Osteoblast (primary cell): Measurements from ENCODE around the gene POU4F3. TPM values are rescaled to one million over a fixed set of nuclear protein-coding genes. Genes with fewer than 3 reads are reported as not detected.
A peak's percentile ranks its signal among the peaks of the same experiment; 100 is the strongest.

Experiments
- DNase-seq: peaks from one replicate; pipeline ENCODE4 v3.0.0; 2011; ENCODE audit warnings: low spot score, mixed read lengths; ENCODE audit not compliant: insufficient read length; ENCODE audit errors: missing footprints
- H2AFZ ChIP-seq: 2 replicates; pipeline ENCODE4 v1.6.0; 2011; ENCODE audit warnings: mild to moderate bottlenecking, low read length
- H3K27ac ChIP-seq: 2 replicates; pipeline ENCODE4 v1.5.1; 2011; ENCODE audit warnings: mild to moderate bottlenecking, low read depth, low read length, moderate library complexity
- H3K27me3 ChIP-seq: 2 replicates; pipeline ENCODE4 v1.6.0; 2012; ENCODE audit warnings: mild to moderate bottlenecking, control low read depth, inconsistent platforms, low read length, moderate library complexity; ENCODE audit not compliant: insufficient read depth
- H3K36me3 ChIP-seq: 2 replicates; pipeline ENCODE4 v1.5.1; 2011; ENCODE audit warnings: mild to moderate bottlenecking, low read length, control low read depth, moderate library complexity; ENCODE audit not compliant: insufficient read depth
- H3K4me1 ChIP-seq: 2 replicates; pipeline ENCODE4 v1.5.1; 2011; ENCODE audit warnings: mild to moderate bottlenecking, low read length, control low read depth, moderate library complexity; ENCODE audit not compliant: insufficient read depth
- H3K4me2 ChIP-seq: 2 replicates; pipeline ENCODE4 v1.6.0; 2011; ENCODE audit warnings: mild to moderate bottlenecking, low read length; ENCODE audit not compliant: insufficient read depth
- H3K4me3 ChIP-seq: fragments of 200-600 bp; sonication (generic); 3 replicates; pipeline ENCODE4 v1.5.1; 2012; ENCODE audit warnings: mild to moderate bottlenecking, low read length, inconsistent platforms; ENCODE audit not compliant: insufficient read depth
- H3K79me2 ChIP-seq: 2 replicates; pipeline ENCODE4 v1.6.0; 2012; ENCODE audit warnings: mild to moderate bottlenecking, low read length, control low read depth, inconsistent platforms; ENCODE audit not compliant: insufficient read depth
- H3K9me3 ChIP-seq: 2 replicates; pipeline ENCODE4 v1.5.1; 2011; ENCODE audit warnings: low read depth, low read length, control low read depth
- H4K20me1 ChIP-seq: 2 replicates; pipeline ENCODE4 v1.6.0; 2012; ENCODE audit warnings: mild to moderate bottlenecking, low read length, control low read depth; ENCODE audit not compliant: insufficient read depth
- CTCF ChIP-seq: IDR thresholded peaks from 2 replicates; pipeline ENCODE4 v1.5.1; 2011; ENCODE audit warnings: mild to moderate bottlenecking, low read depth, low read length, moderate library complexity; ENCODE audit errors: extremely low read depth
- total RNA-seq: library from RNA; depleted of rRNA; stranded (reverse); fragments of >200 nt; gene quantifications from 2 replicates; pipeline ENCODE4 v1.2.3, GENCODE V29; 2012

POU4F3 gene
- total RNA-seq, 1 donor, result under 0.01 TPM

- H3K9me3 ChIP-seq, result no peaks in the 10 kb centered on the region
- DNase-seq, result no peak
- no peak overlapping the region for H3K27ac ChIP-seq
- H3K79me2 ChIP-seq, result no peaks in the 10 kb centered on the region
- peaks cover 3% of the 10 kb centered on the region for H3K27me3 ChIP-seq
- H3K4me1 ChIP-seq, result no peaks in the 10 kb centered on the region
- H3K4me2 ChIP-seq, result peak overlapping the region; percentile 13
- no peak overlapping the region for H2AFZ ChIP-seq
- H4K20me1 ChIP-seq, result no peaks in the 10 kb centered on the region
- TF ChIP-seq CTCF, result no peak
- H3K4me3 ChIP-seq, result no peak overlapping the region
- H3K36me3 ChIP-seq, result no peaks in the 10 kb centered on the region
These were observed 25.6 kb upstream of the POU4F3 start for GRCh38 chr5:146313027-146313426.

GRCh38 chr5:146321571-146321970, 17.1 kb upstream of the POU4F3 start:
- Histone ChIP-seq H3K27ac (no peak overlapping the region), H3K27me3 (no peaks in the 10 kb centered on the region), H2AFZ (no peak overlapping the region), H3K79me2 (no peaks in the 10 kb centered on the region), H3K36me3 (no peaks in the 10 kb centered on the region), H4K20me1 (no peaks in the 10 kb centered on the region), H3K4me2 (no peak overlapping the region), H3K4me1 (no peaks in the 10 kb centered on the region), H3K9me3 (no peaks in the 10 kb centered on the region), H3K4me3 (no peak overlapping the region)
- TF ChIP-seq CTCF, result no peak
- DNase-seq, result no peak

GRCh38 chr5:146327257-146327870, 11.3 kb upstream of the POU4F3 start:
- no peak for TF ChIP-seq CTCF
- Histone ChIP-seq H4K20me1 (no peaks in the 10 kb centered on the region), H2AFZ (no peak overlapping the region), H3K27me3 (peaks cover 6% of the 10 kb centered on the region), H3K79me2 (no peaks in the 10 kb centered on the region), H3K4me1 (no peaks in the 10 kb centered on the region), H3K27ac (no peak overlapping the region), H3K36me3 (no peaks in the 10 kb centered on the region), H3K4me2 (no peak overlapping the region), H3K4me3 (no peak overlapping the region), H3K9me3 (no peaks in the 10 kb centered on the region)
- DNase-seq, result no peak

GRCh38 chr5:146327989-146328388, 10.7 kb upstream of the POU4F3 start:
- no peak overlapping the region for H3K27ac ChIP-seq
- TF ChIP-seq CTCF, result no peak
- no peak overlapping the region for H3K4me3 ChIP-seq
- peaks cover 12% of the 10 kb centered on the region for H3K27me3 ChIP-seq
- H4K20me1 ChIP-seq, result no peaks in the 10 kb centered on the region
- no peak for DNase-seq
- H3K36me3 ChIP-seq, result no peaks in the 10 kb centered on the region
- no peaks in the 10 kb centered on the region for H3K79me2 ChIP-seq
- H3K9me3 ChIP-seq, result no peaks in the 10 kb centered on the region
- no peaks in the 10 kb centered on the region for H3K4me1 ChIP-seq
- no peak overlapping the region for H3K4me2 ChIP-seq
- H2AFZ ChIP-seq, result no peak overlapping the region
